Cardiac muscle cell (in vitro differentiated cells and primary cell): ENCODE results near the gene SHROOM2. TPM values are rescaled to one million over a fixed set of nuclear protein-coding genes. Genes with fewer than 3 reads are reported as not detected.

ENCODE experiments used
- DNase-seq, 2 donors: peaks; one replicate each; pipeline versions ENCODE4 v3.0.0 to v3.0.0-alpha.2; 2010 to 2017; ENCODE audit warnings: low read depth in 1 of 2, low spot score in 1 of 2
- H3K27ac ChIP-seq: fragments of 200-600 bp; sonication (generic); 2 replicates; pipeline ENCODE4 v1.5.1; 2016
- H3K27me3 ChIP-seq: fragments of 200-600 bp; sonication (generic); 2 replicates; pipeline ENCODE4 v1.6.0; 2016; ENCODE audit warnings: control low read depth
- H3K36me3 ChIP-seq: fragments of 200-600 bp; sonication (generic); 2 replicates; pipeline ENCODE4 v1.5.1; 2016; ENCODE audit warnings: control low read depth
- H3K4me1 ChIP-seq: fragments of 200-600 bp; sonication (generic); 2 replicates; pipeline ENCODE4 v1.8.1; 2017; ENCODE audit warnings: low read depth, mild to moderate bottlenecking, mixed run types
- H3K4me3 ChIP-seq: fragments of 200-600 bp; sonication (generic); 2 replicates; pipeline ENCODE4 v1.5.1; 2016; ENCODE audit warnings: mild to moderate bottlenecking
- H3K9me3 ChIP-seq: fragments of 200-600 bp; sonication (generic); 2 replicates; pipeline ENCODE4 v1.5.1; 2017; ENCODE audit warnings: low read depth, mild to moderate bottlenecking, control low read depth
- polyA plus RNA-seq: library from polyadenylated mRNA; unstranded; fragments of >200 nt; fragmentation: Nextera tagmentation; extraction: Ambion mirVana; gene quantifications from 2 replicates; pipeline ENCODE4 v1.2.1, GENCODE V29; 2016
- total RNA-seq: library from RNA; depleted of rRNA; stranded (reverse); fragments of >200 nt; gene quantifications from 2 replicates; pipeline ENCODE4 v1.2.3, GENCODE V29; 2016
- TF ChIP-seq, protein P1 (sequence below): IDR thresholded peaks from 2 replicates; pipeline ENCODE4 v1.5.1; 2012; ENCODE audit warnings: low read depth, mild to moderate bottlenecking, low read length

SHROOM2 gene, protein sequence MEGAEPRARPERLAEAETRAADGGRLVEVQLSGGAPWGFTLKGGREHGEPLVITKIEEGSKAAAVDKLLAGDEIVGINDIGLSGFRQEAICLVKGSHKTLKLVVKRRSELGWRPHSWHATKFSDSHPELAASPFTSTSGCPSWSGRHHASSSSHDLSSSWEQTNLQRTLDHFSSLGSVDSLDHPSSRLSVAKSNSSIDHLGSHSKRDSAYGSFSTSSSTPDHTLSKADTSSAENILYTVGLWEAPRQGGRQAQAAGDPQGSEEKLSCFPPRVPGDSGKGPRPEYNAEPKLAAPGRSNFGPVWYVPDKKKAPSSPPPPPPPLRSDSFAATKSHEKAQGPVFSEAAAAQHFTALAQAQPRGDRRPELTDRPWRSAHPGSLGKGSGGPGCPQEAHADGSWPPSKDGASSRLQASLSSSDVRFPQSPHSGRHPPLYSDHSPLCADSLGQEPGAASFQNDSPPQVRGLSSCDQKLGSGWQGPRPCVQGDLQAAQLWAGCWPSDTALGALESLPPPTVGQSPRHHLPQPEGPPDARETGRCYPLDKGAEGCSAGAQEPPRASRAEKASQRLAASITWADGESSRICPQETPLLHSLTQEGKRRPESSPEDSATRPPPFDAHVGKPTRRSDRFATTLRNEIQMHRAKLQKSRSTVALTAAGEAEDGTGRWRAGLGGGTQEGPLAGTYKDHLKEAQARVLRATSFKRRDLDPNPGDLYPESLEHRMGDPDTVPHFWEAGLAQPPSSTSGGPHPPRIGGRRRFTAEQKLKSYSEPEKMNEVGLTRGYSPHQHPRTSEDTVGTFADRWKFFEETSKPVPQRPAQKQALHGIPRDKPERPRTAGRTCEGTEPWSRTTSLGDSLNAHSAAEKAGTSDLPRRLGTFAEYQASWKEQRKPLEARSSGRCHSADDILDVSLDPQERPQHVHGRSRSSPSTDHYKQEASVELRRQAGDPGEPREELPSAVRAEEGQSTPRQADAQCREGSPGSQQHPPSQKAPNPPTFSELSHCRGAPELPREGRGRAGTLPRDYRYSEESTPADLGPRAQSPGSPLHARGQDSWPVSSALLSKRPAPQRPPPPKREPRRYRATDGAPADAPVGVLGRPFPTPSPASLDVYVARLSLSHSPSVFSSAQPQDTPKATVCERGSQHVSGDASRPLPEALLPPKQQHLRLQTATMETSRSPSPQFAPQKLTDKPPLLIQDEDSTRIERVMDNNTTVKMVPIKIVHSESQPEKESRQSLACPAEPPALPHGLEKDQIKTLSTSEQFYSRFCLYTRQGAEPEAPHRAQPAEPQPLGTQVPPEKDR (N-terminal part only)
- total RNA-seq, result 32.9 and 36.0 TPM in 2 replicates
- polyA plus RNA-seq, result 9.0 and 14.8 TPM in 2 replicates

DNA sequence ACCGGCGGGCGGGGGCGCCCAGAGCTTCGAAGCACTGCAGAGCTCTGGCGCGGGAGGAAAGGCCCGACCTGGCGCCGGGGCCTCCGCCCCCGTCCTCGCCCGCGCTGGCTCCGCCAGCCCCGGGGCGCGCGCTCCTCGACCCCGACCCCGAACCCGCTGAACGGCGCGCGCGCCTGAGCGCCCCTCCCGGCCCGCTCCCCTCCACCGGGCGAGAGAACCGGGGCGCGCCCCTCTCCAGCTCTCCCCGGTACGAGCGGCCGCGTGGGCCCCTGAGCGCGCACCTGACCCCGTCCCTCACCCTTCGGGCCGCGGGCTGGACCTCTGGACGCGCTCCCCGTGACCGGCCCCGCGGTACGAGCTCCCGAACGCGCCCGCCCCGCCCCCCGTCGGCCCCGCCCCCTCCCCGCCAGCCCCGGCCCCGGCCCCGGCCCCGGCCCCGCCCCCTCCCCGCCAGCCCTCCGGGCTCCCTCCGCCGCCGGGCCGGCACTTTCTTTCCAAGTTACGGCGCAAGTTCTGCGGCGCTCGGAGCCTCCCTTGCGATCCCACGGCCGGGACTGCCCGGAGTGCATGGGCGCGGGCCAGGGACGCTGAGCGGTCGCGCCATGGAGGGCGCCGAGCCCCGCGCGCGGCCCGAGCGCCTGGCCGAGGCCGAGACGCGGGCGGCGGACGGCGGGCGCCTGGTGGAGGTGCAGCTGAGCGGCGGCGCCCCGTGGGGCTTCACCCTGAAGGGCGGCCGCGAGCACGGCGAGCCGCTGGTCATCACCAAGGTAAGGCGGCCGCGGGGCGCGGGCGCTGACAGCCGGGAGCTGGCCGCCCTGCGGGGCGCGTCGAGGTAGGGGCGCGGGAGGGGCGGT is at the start of gene SHROOM2:
TSS of gene SHROOM2 (plus strand) at position 486 of the 854 bp plus-strand sequence. CDS start at position 603, 117 bp downstream.
- TF ChIP-seq, protein P1, sequence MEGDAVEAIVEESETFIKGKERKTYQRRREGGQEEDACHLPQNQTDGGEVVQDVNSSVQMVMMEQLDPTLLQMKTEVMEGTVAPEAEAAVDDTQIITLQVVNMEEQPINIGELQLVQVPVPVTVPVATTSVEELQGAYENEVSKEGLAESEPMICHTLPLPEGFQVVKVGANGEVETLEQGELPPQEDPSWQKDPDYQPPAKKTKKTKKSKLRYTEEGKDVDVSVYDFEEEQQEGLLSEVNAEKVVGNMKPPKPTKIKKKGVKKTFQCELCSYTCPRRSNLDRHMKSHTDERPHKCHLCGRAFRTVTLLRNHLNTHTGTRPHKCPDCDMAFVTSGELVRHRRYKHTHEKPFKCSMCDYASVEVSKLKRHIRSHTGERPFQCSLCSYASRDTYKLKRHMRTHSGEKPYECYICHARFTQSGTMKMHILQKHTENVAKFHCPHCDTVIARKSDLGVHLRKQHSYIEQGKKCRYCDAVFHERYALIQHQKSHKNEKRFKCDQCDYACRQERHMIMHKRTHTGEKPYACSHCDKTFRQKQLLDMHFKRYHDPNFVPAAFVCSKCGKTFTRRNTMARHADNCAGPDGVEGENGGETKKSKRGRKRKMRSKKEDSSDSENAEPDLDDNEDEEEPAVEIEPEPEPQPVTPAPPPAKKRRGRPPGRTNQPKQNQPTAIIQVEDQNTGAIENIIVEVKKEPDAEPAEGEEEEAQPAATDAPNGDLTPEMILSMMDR, result no peak
- H3K27ac ChIP-seq, result peak within 1 kb of the TSS; percentile 91

DNA sequence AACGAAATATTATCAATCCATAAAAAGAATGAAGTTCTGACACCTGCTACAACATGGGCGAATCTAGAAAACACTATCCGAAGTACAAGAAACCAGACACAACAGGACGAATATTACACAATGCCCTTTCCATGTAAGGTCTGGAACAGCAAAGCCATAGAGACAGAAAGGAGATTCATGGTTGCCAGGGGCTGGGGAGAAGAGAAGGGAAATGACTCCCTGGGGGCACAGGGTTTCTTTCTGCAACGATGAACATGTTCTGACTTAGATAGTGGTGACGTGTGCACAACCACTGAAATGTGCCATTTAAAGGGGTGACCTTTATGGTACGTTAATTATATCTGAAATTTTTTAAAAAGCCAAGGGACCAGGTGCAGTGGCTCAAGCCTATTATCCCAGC is 48.9 kb upstream of the SHROOM2 start:
- no peaks in the 10 kb centered on the region for H3K4me1 ChIP-seq
- TF ChIP-seq, protein P1, result no peak
- no peak overlapping the region for H3K27ac ChIP-seq
- H3K27me3 ChIP-seq, result no peaks in the 10 kb centered on the region
- no peak for DNase-seq
- no peaks in the 10 kb centered on the region for H3K36me3 ChIP-seq
- no peak overlapping the region for H3K4me3 ChIP-seq
- H3K9me3 ChIP-seq, result no peaks in the 10 kb centered on the region

More for the DNA sequence above, at the start of gene SHROOM2:
- H3K27me3 ChIP-seq, result no peaks in the 10 kb centered on the region
- H3K36me3 ChIP-seq, result no peaks in the 10 kb centered on the region
- H3K4me1 ChIP-seq, result peaks cover 17% of the 10 kb centered on the region
- no peaks in the 10 kb centered on the region for H3K9me3 ChIP-seq
- peak within 1 kb of the TSS; percentile 89 for H3K4me3 ChIP-seq
- DNase-seq, result peak; percentile 29 to 72

DNA sequence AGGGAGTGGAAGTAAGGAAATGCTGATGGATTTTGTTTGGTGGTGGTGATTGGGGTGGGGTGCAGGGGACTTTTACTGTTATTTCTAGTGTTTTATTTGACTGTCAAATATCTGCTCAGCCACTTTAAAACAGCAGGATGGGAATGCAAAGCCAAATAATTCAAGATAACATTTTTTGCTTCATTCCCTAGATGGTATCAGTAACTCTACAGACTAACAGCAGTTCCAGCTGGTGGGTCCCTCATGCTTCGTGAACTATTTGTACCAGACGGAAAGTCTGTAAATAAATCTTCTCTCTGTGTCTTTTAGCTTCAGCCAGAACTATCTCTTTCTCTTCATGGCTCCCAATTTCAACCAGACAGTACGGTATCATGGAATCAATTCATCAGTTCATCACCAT is 48.1 kb upstream of the SHROOM2 start:
- Histone ChIP-seq H3K9me3 (no peaks in the 10 kb centered on the region), H3K27me3 (no peaks in the 10 kb centered on the region), H3K27ac (no peak overlapping the region), H3K4me3 (no peak overlapping the region), H3K4me1 (no peaks in the 10 kb centered on the region), H3K36me3 (no peaks in the 10 kb centered on the region)
- DNase-seq, result no peak
- TF ChIP-seq, protein P1, result no peak

DNA sequence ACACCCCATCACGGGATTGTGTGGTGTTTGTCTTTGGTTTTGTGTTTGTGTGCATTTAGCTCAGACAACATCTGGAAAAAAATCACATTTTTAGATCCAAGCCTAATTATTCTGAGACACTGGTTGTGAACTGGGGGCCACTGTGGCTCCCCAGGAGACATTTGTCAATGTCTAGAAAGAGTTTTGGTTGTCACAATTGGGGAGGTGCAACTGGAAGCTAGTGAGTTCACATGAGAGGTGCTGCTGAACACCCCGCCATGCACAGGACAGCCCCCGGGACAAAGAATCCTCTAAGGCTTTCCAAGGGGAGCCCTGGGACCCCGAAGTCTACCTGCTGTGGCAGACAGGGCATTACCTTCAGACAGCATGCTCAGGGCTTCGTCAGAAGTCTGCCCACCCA is 47.1 kb upstream of the SHROOM2 start:
- H3K4me3 ChIP-seq, result no peak overlapping the region
- no peak overlapping the region for H3K27ac ChIP-seq
- H3K4me1 ChIP-seq, result no peaks in the 10 kb centered on the region
- H3K9me3 ChIP-seq, result no peaks in the 10 kb centered on the region
- no peaks in the 10 kb centered on the region for H3K27me3 ChIP-seq
- DNase-seq, result no peak
- TF ChIP-seq, protein P1, result no peak
- no peaks in the 10 kb centered on the region for H3K36me3 ChIP-seq
